GM12874 (cell line): Measurements from ENCODE around the gene ADAM10.

Experiments used
- CTCF ChIP-seq: IDR thresholded peaks from 2 replicates; pipeline ENCODE4 v1.5.1; 2011; ENCODE audit warnings: low read depth, mild to moderate bottlenecking, control low read depth, low read length, moderate library complexity; ENCODE audit not compliant: insufficient read depth

The ADAM10 gene

GRCh38 chr15:58696738-58697137 is 52.8 kb downstream of the ADAM10 start:
- TF ChIP-seq CTCF: no peak

GRCh38 chr15:58694641-58695398 is 54.7 kb downstream of the ADAM10 start:
- TF ChIP-seq CTCF: no peak

- no peak for TF ChIP-seq CTCF
Measured at GRCh38 chr15:58690703-58691102, 58.8 kb downstream of the ADAM10 start.

- no peak for TF ChIP-seq CTCF
Measured at GRCh38 chr15:58689646-58690045, 59.9 kb downstream of the ADAM10 start.

GRCh38 chr15:58686286-58686685 is 63.2 kb downstream of the ADAM10 start:
- no peak for TF ChIP-seq CTCF

GRCh38 chr15:58684751-58685150 is 64.8 kb downstream of the ADAM10 start:
- no peak for TF ChIP-seq CTCF

GRCh38 chr15:58684036-58684710 is 65.3 kb downstream of the ADAM10 start:
- no peak for TF ChIP-seq CTCF
